H1 (cell line): ENCODE results near the gene MSANTD2. TPM values are rescaled to one million over a fixed set of nuclear protein-coding genes. Genes with fewer than 3 reads are reported as not detected.

Experiments used
- CHD2 ChIP-seq: IDR thresholded peaks from 2 replicates; pipeline ENCODE4 v1.6.1; 2012; ENCODE audit warnings: low read length, improper control_type of control experiment
- GABPA ChIP-seq: IDR thresholded peaks from 2 replicates; pipeline ENCODE4 v1.6.1; 2011; ENCODE audit warnings: mild to moderate bottlenecking, low read length, moderate library complexity, borderline replicate concordance; ENCODE audit not compliant: insufficient read depth
- HDAC6 ChIP-seq: IDR thresholded peaks from one replicate; pipeline ENCODE4 v1.7.1; 2012; ENCODE audit warnings: low read depth, mild to moderate bottlenecking, inconsistent platforms, low read length, moderate library complexity
- NRF1 ChIP-seq: IDR thresholded peaks from 2 replicates; pipeline ENCODE4 v1.6.1; 2011; ENCODE audit warnings: mild to moderate bottlenecking, low read depth, low read length, improper control_type of control experiment
- POLR2AphosphoS5 ChIP-seq: IDR thresholded peaks from 2 replicates; pipeline ENCODE4 v1.6.1; 2011; ENCODE audit warnings: low read depth, low read length
- RNF2 ChIP-seq: fragments of 200-900, 300-1000 bp; sonication (generic); IDR thresholded peaks from 2 replicates; pipeline ENCODE4 v1.7.1; 2016; ENCODE audit warnings: borderline replicate concordance, low read depth, mild to moderate bottlenecking, antibody characterized with exemption, low read length; ENCODE audit not compliant: poor library complexity, severe bottlenecking; ENCODE audit errors: missing control alignments
- SAP30 ChIP-seq: fragments of 300-600 bp; sonication (generic); IDR thresholded peaks from 2 replicates; pipeline ENCODE4 v1.7.1; 2012; ENCODE audit warnings: low read length, moderate library complexity, mild to moderate bottlenecking, inconsistent platforms; ENCODE audit not compliant: insufficient read depth, insufficient replicate concordance
- SP4 ChIP-seq: IDR thresholded peaks from 2 replicates; pipeline ENCODE4 v1.6.1; 2012; ENCODE audit warnings: low read length, inconsistent platforms
- polyA plus RNA-seq, 7 experiments: library from polyadenylated mRNA; depleted of rRNA in 3 of 7; stranded (reverse) in 5 of 7; unstranded in 2 of 7; fragments of >200 nt in 5 of 7; fragments of 200-250 nt in 2 of 7; gene quantifications; 1 replicate in 5 of 7; 2 replicates in 1 of 7; 4 replicates in 1 of 7; pipeline versions ENCODE4 v1.2.1 to v1.2.3, GENCODE V29; 2011 to 2013; ENCODE audit warnings: missing spikeins in 2 of 7, mixed read lengths in 2 of 7
- total RNA-seq: library from RNA; stranded (reverse); fragmentation: NEBNext Ultra II Directional; extraction: Animal tissue kit (Norgen Biotek cat#: 25700); gene quantifications from 2 replicates; pipeline ENCODE4 v1.2.1, GENCODE V29; 2021
- TF ChIP-seq, protein P1 (sequence below): fragments of 300-600 bp; sonication (generic); IDR thresholded peaks from 2 replicates; pipeline ENCODE4 v1.7.1; 2012; ENCODE audit warnings: low read length, moderate library complexity, mild to moderate bottlenecking, inconsistent platforms; ENCODE audit not compliant: insufficient replicate concordance
- TF ChIP-seq, protein P2 (sequence below): IDR thresholded peaks from 2 replicates; pipeline ENCODE4 v1.6.1; 2012; ENCODE audit warnings: inconsistent platforms

MSANTD2 gene
- total and polyA plus RNA-seq, 2 of the 8 experiments (the other 6 are each of a cell fraction or from before 2014, with no cell fraction given): 8.2 to 15.9 TPM

DNA sequence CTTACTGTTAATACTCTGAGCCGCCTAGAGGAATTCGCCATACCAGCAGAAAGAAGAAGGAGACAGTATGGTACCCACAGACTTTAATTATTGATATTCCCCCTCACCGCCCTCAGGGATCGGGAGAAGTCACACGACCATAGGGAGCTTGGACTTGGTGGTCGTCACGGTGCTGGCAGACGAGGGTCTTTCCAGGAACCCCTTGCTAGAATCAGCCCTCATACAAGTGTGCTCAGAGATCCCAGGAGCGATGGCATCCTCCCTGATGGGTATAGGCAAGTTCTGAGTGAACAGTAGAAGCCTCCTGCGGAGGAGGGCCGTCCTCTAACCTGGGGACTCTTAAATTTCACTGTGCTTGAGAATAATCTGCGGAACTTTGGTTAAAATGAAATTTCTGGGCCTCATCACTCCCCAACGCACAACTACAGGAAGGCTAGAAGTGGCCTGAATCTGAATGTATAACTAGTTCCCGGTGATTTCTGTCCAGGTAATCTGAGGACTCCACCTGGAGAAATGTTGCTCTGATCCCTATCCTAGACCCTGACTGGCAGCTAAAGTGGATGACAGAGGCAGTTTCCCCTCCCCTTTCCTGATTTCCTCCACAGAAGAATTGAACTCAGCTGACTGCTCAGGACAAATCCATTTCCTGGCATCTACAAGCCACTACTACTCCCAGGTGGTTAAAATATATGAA lies 52.7 kb downstream of the MSANTD2 start (continued):
- TF ChIP-seq, protein P1, sequence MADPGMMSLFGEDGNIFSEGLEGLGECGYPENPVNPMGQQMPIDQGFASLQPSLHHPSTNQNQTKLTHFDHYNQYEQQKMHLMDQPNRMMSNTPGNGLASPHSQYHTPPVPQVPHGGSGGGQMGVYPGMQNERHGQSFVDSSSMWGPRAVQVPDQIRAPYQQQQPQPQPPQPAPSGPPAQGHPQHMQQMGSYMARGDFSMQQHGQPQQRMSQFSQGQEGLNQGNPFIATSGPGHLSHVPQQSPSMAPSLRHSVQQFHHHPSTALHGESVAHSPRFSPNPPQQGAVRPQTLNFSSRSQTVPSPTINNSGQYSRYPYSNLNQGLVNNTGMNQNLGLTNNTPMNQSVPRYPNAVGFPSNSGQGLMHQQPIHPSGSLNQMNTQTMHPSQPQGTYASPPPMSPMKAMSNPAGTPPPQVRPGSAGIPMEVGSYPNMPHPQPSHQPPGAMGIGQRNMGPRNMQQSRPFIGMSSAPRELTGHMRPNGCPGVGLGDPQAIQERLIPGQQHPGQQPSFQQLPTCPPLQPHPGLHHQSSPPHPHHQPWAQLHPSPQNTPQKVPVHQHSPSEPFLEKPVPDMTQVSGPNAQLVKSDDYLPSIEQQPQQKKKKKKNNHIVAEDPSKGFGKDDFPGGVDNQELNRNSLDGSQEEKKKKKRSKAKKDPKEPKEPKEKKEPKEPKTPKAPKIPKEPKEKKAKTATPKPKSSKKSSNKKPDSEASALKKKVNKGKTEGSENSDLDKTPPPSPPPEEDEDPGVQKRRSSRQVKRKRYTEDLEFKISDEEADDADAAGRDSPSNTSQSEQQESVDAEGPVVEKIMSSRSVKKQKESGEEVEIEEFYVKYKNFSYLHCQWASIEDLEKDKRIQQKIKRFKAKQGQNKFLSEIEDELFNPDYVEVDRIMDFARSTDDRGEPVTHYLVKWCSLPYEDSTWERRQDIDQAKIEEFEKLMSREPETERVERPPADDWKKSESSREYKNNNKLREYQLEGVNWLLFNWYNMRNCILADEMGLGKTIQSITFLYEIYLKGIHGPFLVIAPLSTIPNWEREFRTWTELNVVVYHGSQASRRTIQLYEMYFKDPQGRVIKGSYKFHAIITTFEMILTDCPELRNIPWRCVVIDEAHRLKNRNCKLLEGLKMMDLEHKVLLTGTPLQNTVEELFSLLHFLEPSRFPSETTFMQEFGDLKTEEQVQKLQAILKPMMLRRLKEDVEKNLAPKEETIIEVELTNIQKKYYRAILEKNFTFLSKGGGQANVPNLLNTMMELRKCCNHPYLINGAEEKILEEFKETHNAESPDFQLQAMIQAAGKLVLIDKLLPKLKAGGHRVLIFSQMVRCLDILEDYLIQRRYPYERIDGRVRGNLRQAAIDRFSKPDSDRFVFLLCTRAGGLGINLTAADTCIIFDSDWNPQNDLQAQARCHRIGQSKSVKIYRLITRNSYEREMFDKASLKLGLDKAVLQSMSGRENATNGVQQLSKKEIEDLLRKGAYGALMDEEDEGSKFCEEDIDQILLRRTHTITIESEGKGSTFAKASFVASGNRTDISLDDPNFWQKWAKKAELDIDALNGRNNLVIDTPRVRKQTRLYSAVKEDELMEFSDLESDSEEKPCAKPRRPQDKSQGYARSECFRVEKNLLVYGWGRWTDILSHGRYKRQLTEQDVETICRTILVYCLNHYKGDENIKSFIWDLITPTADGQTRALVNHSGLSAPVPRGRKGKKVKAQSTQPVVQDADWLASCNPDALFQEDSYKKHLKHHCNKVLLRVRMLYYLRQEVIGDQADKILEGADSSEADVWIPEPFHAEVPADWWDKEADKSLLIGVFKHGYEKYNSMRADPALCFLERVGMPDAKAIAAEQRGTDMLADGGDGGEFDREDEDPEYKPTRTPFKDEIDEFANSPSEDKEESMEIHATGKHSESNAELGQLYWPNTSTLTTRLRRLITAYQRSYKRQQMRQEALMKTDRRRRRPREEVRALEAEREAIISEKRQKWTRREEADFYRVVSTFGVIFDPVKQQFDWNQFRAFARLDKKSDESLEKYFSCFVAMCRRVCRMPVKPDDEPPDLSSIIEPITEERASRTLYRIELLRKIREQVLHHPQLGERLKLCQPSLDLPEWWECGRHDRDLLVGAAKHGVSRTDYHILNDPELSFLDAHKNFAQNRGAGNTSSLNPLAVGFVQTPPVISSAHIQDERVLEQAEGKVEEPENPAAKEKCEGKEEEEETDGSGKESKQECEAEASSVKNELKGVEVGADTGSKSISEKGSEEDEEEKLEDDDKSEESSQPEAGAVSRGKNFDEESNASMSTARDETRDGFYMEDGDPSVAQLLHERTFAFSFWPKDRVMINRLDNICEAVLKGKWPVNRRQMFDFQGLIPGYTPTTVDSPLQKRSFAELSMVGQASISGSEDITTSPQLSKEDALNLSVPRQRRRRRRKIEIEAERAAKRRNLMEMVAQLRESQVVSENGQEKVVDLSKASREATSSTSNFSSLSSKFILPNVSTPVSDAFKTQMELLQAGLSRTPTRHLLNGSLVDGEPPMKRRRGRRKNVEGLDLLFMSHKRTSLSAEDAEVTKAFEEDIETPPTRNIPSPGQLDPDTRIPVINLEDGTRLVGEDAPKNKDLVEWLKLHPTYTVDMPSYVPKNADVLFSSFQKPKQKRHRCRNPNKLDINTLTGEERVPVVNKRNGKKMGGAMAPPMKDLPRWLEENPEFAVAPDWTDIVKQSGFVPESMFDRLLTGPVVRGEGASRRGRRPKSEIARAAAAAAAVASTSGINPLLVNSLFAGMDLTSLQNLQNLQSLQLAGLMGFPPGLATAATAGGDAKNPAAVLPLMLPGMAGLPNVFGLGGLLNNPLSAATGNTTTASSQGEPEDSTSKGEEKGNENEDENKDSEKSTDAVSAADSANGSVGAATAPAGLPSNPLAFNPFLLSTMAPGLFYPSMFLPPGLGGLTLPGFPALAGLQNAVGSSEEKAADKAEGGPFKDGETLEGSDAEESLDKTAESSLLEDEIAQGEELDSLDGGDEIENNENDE: no peak
- TF ChIP-seq SAP30 (no peak), HDAC6 (no peak), GABPA (no peak), CHD2 (no peak), POLR2AphosphoS5 (no peak), SP4 (no peak), RNF2 (no peak), NRF1 (no peak)
- TF ChIP-seq, protein P2, sequence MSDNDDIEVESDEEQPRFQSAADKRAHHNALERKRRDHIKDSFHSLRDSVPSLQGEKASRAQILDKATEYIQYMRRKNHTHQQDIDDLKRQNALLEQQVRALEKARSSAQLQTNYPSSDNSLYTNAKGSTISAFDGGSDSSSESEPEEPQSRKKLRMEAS: no peak
